Measurements from ENCODE around the gene PTPA.
A peak's percentile ranks its signal among the peaks of the same experiment; 100 is the strongest.
"Not testable (repeated sequence)": the region's sequence is repeated elsewhere in the genome, so short reads cannot be mapped to it uniquely, and the experiment has no call there.

Gene PTPA

GRCh38 chr9:129175825-129176633 is 64.8 kb downstream of the PTPA start:
- DNase-seq (ENCODE audit: low read depth, low spot score): no peak

GRCh38 chr9:129176701-129177442 is 65.7 kb downstream of the PTPA start:
- no peak for DNase-seq (ENCODE audit: low read depth, low spot score)

DNA sequence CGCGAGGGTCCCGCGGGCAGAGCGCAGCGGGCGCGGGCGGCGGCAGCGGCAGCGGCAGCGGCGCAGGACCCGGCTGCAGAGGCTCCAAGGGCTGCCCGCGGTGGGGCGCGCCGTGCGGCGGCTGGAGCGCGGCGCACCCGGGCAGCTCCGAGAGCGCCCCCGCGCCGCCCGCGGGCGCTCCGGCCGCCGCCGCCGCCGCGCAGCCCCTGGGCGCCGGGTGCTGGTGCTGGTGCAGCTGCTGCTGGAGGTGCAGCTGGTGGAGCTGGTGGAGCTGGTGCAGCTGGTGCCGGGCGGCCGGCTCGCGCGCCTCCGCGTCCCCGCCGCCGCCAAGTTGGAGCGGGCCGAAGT is 66.2 kb downstream of the PTPA start:
- DNase-seq (ENCODE audit: low read depth, low spot score): no peak

DNA sequence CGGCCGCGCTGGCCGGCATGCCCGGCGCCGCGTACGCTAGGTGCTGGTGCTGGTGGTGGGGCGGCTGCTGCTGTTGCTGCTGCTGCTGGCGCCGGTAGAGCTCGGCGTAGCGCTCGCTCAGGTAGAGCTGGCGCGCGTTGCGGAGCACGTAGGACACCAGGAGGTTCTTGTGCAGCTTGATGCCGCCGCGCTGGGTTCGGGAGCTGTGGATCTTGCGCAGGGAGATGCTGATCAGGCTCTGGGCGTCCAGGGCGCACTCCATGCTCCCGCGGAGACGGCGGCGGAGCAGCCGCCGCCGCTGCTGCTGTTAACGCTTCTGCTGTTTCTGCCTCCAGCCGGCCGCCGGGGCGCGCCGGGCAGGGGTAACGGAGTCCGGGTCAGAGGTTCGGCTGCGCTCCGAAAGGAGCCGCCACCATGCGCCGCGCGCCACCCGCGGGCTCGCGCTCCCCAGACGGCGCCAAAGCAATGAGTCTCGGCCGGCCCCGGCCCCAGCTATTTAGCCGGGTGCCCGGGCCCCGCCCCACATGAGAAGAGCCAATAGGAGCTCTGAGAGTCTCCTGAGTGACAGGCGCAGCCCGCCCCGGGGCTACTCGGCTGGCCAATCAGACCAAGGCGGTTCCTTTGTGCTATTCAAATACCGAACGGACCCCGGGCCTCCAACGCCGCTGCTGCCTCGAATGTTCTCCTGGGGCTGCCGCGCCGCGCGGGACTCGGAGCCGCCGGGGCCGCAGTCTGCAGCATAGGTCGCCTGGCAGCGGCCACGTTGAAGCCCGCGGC is 66.8 kb downstream of the PTPA start, which contains the start of gene IER5L:
Gene IER5L (minus strand): TSS at position 471 of the 777 bp plus-strand sequence. CDS start 209 bp downstream, at position 262.
- DNase-seq (ENCODE audit: low read depth, low spot score): peak; percentile 79

DNA sequence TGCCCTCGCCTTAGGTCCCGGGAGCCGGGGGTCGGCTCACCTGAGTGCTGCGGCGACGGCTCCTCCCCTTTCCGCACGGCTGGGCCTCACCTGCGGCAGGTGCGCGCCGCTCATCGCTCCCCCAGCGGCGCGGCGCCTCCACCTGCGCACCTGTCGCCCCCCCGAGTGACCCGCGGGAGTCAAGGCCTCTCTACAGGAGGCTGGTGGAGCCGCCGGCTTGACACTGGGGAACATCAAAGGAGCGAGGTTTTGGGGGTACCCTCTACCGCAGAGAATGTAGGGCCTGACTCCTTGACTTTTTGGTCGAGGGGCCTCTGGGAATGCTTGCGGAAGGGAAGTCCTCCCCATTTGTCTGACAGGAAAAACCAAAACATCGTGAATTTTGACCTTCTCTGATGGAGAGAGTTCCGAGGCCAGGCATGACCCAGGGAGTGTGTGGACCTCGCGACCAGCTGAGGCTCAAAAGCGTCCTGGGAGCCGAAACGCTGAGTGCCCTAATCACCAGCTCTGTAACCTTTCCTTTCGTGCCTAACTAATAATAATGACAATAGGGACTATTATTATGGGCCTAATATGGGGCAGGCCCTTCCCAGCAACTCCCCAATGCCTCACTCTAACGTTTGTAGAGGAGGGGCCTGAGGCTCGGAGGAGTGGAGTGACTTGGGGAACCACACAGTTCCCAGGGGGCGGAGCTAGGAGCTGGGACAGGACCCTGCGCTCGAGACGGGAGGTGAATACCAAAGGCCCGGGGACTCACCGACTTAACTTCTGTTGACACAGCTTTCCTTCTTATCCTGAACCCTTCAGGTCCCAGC is 67.6 kb downstream of the PTPA start:
- no peak for DNase-seq (ENCODE audit: low read depth, low spot score)

- no peak for DNase-seq (ENCODE audit: low read depth, low spot score)
Observed at GRCh38 chr9:129181246-129181645, 70.0 kb downstream of the PTPA start.

DNA sequence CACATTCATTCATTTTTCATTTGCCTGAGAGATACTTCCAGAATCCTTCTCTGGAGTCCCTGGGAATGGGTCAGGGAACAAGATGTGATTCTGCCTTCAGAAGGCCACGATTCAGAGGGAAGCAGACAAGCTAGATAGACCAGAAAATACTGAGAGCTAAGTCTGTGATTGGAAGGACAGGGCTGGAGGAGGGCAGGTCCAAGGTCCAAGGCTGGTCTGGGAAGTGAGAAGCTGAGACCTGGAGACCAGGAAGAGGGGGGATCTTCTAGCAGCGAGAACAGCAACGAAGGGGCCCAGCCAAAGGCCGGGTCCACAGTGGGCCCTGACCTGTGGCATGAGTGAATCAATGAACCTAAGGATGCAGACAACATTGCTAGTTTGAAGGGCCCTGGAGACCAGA is 70.9 kb downstream of the PTPA start:
- no peak for DNase-seq (ENCODE audit: low read depth, low spot score)

DNA sequence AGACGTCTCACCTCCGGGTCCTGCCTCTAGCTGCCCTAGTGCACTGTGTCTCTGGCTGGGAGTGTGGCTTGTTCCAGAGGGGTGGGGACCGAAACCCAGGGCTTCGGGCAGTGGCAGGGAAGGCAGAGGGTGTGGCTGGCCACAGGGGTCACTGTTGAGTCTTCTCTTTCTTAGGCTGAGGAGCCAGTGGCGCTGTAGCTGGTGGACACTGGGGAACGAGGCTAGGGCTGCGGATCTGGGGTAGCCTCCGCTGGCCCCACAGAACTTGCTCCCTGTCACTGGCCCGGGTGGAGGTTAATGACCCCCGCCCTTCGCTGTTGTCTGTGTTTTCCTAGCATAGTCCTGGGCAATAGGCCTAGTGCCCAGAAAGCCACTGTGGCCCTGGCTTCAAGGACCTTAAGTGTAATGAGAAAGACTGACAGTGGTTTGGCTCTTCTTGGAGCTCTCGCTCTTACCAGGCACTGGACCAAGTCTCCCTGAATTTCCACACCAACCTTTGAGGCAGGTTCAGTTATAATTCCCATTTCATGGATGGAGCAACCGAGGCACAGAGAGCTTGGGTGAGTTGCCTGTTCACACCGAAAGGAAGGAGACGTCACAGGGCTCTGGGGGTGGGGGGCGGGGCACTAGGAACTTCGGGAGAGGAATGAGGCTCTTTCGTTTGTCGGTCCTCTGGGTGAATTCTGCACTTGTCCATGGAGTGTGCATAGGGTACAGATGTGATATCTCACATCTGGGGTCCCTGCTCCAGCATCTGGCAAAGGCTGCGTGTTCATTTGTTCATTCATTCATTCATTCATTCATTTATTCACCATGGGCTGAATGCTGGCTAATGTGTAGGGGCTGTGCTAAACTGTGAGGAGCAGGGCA is 71.6 kb downstream of the PTPA start:
- DNase-seq (ENCODE audit: low read depth, low spot score): no peak

- DNase-seq (ENCODE audit: low read depth, low spot score): no peak
Observed at GRCh38 chr9:129183495-129184218, 72.4 kb downstream of the PTPA start.

- DNase-seq (ENCODE audit: low read depth, low spot score): no peak
Observed at GRCh38 chr9:129184219-129184524, 73.0 kb downstream of the PTPA start.

DNA sequence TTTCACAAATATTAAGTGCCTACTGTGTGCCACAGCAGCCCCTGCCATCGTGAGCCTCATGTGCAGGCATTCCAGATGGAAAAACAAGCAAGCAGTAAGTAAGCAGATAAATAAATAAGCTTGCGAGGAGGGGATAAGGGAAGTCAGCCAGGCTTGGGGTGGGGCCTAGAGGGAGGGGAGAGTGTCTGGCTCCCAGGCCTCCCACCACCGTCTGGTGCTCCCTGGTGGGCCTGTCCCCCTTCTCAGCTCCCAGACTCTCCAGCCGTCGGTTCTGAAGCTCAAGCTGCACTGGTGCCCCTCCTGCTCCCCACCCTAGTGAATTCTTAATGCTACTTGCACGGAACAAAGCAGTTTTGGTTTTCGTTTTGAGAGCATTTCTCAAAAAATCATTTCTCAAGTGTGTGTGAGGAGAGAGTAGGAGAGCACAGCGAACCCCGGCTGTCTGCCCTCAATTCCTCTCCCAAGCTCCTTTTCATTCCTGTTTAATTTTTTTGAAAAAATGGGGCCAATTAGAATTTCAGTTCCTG is 73.4 kb downstream of the PTPA start:
- no peak for DNase-seq (ENCODE audit: low read depth, low spot score)

- DNase-seq (ENCODE audit: low read depth, low spot score): no peak
Observed at GRCh38 chr9:129185402-129185801, 74.2 kb downstream of the PTPA start.

GRCh38 chr9:129185991-129186390 is 74.8 kb downstream of the PTPA start:
- no peak for DNase-seq (ENCODE audit: low read depth, low spot score)

DNA sequence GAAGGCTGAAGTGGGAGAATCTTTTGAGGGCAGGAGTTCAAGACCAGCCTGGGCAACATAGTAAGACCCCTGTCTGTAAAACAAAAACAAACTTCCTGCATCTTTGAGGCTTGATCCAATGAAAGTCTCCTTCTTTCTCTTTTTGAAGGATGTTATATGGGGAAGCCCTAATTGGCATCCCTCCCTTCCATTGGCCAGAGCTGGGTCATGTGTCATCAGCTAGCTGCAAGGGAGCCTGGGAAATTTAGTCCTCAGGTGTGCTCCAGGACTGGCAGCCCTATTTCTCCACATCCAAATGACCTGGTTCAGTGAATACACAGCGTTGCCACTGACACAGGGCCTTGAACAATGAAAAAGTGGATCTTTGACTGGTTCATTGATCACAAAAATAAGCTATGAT is 75.8 kb downstream of the PTPA start:
- no peak for DNase-seq (ENCODE audit: low read depth, low spot score)

DNA sequence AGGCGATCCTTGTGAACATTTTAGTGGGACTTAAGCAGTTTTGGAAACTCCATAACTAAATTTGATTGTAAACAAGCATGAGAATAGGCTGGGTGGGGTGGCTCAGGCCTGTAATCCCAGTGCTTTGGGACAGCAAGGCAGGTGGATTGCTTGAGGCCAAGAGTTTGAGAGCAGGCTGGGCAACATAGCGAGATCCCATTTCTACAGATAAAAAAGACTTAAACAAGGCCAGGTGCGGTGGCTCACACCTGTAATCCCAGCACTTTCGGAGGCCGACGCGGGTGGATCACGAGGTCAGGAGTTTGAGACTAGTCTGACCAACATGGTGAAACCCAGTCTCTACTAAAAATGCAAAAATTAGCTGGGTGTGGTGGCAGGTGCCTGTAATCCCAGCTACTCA is 78.8 kb downstream of the PTPA start:
- DNase-seq (ENCODE audit: low read depth, low spot score): not testable (repeated sequence)

DNA sequence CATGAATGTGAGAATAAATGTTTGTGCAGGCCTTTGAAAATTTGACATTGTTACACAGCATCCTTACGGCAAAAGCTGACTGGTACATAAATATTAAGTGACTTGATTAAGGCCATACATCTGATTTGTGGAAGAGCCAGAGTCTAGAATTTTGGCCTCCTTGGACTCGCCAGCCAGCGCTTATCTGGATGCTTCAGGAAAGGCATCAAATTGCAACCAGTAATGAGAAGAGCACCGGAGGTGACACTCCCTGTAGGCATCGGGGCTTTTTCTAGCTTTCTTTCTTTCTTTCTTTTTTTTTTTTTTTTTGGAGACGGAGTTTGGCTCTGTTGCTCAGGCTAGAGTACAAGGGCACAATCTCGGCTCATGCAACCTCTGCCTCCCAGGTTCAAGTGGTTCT is 80.0 kb downstream of the PTPA start:
- DNase-seq (ENCODE audit: low read depth, low spot score): no peak

- DNase-seq (ENCODE audit: low read depth, low spot score): no peak
Observed at GRCh38 chr9:129193655-129194054, 82.4 kb downstream of the PTPA start.

- no peak for DNase-seq (ENCODE audit: low read depth, low spot score)
Observed at GRCh38 chr9:129194221-129194620, 83.0 kb downstream of the PTPA start.

DNA sequence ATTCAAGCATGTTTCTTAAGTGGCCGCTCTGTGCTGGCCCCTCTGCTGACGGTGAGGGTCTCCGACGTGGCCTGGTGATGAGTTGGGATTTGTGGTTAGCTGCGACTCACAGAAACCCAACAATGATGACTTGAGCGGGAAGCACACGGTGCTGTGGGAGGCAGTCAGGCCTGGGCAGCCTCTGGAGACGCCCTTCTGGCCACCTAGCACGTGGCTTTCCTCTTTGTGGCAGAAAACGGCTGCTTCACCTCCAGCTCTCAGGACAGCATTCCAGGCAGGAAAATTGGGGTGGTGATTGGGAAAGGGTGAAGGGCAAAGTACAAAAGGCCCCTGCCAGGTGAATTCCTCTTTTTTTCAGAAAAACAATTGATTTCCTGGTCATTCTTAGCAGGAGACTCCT is 84.4 kb downstream of the PTPA start:
- DNase-seq (ENCODE audit: low read depth, low spot score): no peak

GRCh38 chr9:129197045-129197444 is 85.8 kb downstream of the PTPA start:
- not testable (repeated sequence) for DNase-seq (ENCODE audit: low read depth, low spot score)
